Lower leg skin (tissue), 3 donors: ENCODE results near the gene MITD1.

ENCODE experiments used
- CTCF ChIP-seq, 3 donors: fragments of 450-650 bp; IDR thresholded peaks; one replicate each; pipeline ENCODE4 v1.5.1; 2016; ENCODE audit warnings: antibody characterized with exemption in 3 of 3, mild to moderate bottlenecking in 3 of 3, moderate library complexity in 2 of 3
- POLR2A ChIP-seq, 2 donors: fragments of 450-650 bp; IDR thresholded peaks; one replicate each; pipeline ENCODE4 v1.6.1; 2016 to 2017; ENCODE audit warnings: antibody characterized with exemption in 2 of 2, mild to moderate bottlenecking in 1 of 2, moderate library complexity in 1 of 2

DNA sequence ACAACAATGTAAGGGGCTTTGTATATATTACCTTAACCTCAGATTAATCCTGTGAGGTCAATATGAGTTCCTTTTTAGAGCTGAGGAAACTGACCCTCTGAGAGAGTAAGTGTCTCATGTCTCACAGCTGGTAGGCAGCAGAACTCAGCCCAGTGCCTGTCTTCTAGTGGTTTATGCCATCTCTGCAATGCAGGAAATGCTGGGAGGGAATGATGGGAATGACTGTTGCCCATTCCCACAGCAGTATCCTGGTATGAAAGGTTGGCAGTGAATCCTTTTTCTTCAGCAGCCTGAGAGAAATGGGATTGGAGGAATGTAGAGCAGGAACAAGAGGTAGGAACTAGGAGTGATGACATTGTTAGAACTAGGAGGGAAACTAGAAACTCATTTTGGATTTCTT lies 6.2 kb upstream of the MITD1 start:
- TF ChIP-seq CTCF (IDR thresholded peaks at IDR 0.05), result no peak
- TF ChIP-seq POLR2A (IDR thresholded peaks at IDR 0.05), result no peak
